G401.6 (cell line): Measurements from ENCODE around the gene FAM177B.
"Not testable (repeated sequence)": the region's sequence is repeated elsewhere in the genome, so short reads cannot be mapped to it uniquely, and the experiment has no call there.

Source experiments
- FAIRE-seq: peaks from 2 replicates; lab custom pipeline; 2012; peaks lifted over from hg19 to GRCh38; lab: Jason Lieb, UNC

Gene FAM177B

GRCh38 chr1:222741630-222742457, 4.8 kb downstream of the FAM177B start:
- not testable (repeated sequence) for FAIRE-seq

- FAIRE-seq, result no peak
These were observed 12.9 kb downstream of the FAM177B start for GRCh38 chr1:222749927-222750326.

- FAIRE-seq, result no peak
These were observed 13.6 kb downstream of the FAM177B start for GRCh38 chr1:222750651-222751050.

GRCh38 chr1:222751255-222751654, 14.3 kb downstream of the FAM177B start:
- no peak for FAIRE-seq

- FAIRE-seq, result no peak
These were observed 17.6 kb downstream of the FAM177B start for GRCh38 chr1:222754366-222755139.

GRCh38 chr1:222757646-222758268, 20.8 kb downstream of the FAM177B start:
- no peak for FAIRE-seq

- no peak for FAIRE-seq
These were observed 22.5 kb downstream of the FAM177B start for GRCh38 chr1:222759451-222760035.

- FAIRE-seq, result no peak
These were observed 24.1 kb downstream of the FAM177B start for GRCh38 chr1:222761083-222761482.

GRCh38 chr1:222762178-222762577, 25.2 kb downstream of the FAM177B start:
- FAIRE-seq, result not testable (repeated sequence)

GRCh38 chr1:222767152-222767571, 30.2 kb downstream of the FAM177B start:
- FAIRE-seq, result no peak

GRCh38 chr1:222768592-222768991, 31.6 kb downstream of the FAM177B start:
- no peak for FAIRE-seq

- no peak for FAIRE-seq
These were observed 32.2 kb downstream of the FAM177B start for GRCh38 chr1:222769181-222769580.

GRCh38 chr1:222769971-222770620, 33.1 kb downstream of the FAM177B start:
- no peak for FAIRE-seq

GRCh38 chr1:222772996-222773379, 36.0 kb downstream of the FAM177B start:
- FAIRE-seq, result no peak

- no peak for FAIRE-seq
These were observed 40.5 kb downstream of the FAM177B start for GRCh38 chr1:222777463-222777862.

GRCh38 chr1:222777977-222778376, 41.0 kb downstream of the FAM177B start:
- FAIRE-seq, result no peak

GRCh38 chr1:222781251-222781650, 44.2 kb downstream of the FAM177B start:
- FAIRE-seq, result no peak

GRCh38 chr1:222783051-222783450, 46.0 kb downstream of the FAM177B start:
- FAIRE-seq, result no peak

- FAIRE-seq, result no peak
These were observed 47.4 kb downstream of the FAM177B start for GRCh38 chr1:222784371-222784770.

- no peak for FAIRE-seq
These were observed 47.9 kb downstream of the FAM177B start for GRCh38 chr1:222784916-222785315.

GRCh38 chr1:222785529-222785928, 48.5 kb downstream of the FAM177B start:
- no peak for FAIRE-seq

- FAIRE-seq, result no peak
These were observed 49.1 kb downstream of the FAM177B start for GRCh38 chr1:222786121-222786520.
